ENCODE data around the gene DAPP1.
"Not testable (repeated sequence)": the region's sequence is repeated elsewhere in the genome, so short reads cannot be mapped to it uniquely, and the experiment has no call there.

The DAPP1 gene, protein sequence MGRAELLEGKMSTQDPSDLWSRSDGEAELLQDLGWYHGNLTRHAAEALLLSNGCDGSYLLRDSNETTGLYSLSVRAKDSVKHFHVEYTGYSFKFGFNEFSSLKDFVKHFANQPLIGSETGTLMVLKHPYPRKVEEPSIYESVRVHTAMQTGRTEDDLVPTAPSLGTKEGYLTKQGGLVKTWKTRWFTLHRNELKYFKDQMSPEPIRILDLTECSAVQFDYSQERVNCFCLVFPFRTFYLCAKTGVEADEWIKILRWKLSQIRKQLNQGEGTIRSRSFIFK

DNA sequence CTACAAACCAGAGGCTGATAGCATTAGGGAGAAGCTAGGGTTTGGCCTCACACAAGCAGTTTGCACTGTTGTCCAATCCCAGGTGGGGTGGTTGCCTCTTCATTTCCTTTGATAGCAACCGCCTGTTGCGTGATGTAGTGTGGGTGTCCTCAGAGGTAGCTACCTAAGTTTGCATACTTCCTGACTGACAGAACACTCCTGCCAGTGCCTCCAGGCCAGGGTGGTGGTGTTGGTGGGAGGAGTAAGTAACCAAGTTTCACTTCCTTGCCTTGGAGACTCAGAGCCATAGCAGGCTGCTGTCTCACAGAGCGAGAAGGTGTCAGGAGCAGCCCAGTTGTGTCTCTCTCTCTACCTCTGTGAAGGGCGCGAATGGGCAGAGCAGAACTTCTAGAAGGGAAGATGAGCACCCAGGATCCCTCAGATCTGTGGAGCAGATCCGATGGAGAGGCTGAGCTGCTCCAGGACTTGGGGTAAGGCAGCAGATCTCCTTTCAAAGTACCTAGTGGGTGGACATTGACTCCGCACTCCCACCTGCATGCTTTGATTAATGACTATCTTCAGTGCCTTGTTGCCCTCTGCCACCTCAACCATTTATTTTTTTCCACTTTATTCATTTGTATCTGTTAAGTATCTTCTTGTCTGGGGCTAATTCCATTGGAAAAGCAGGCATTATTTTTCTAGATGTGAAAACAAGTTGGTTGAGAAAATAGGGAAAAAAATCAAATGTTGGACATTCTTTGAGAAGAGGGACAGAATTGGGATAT lies at the start of gene DAPP1:
Gene DAPP1 (plus strand): TSS at position 283 of the 764 bp plus-strand sequence. CDS start 87 bp downstream, at position 370.
- Histone ChIP-seq H3K27ac (peak within 1 kb of the TSS; percentile 96), H3K4me1 (ENCODE audit: control insufficient read depth in 1 of 2, insufficient read depth in 1 of 2, low read depth in 1 of 2, low read length in 1 of 2) (peaks cover 74 to 75% of the 10 kb centered on the region in 2 experiments), H3K4me3 (ENCODE audit: low read depth in 1 of 2, low read length in 1 of 2) (peak within 1 kb of the TSS; percentile 83 to 95), H3K36me3 (peaks cover 5% of the 10 kb centered on the region), H3K9me3 (no peaks in the 10 kb centered on the region), H3K27me3 (no peaks in the 10 kb centered on the region)
- TF ChIP-seq, protein P1, sequence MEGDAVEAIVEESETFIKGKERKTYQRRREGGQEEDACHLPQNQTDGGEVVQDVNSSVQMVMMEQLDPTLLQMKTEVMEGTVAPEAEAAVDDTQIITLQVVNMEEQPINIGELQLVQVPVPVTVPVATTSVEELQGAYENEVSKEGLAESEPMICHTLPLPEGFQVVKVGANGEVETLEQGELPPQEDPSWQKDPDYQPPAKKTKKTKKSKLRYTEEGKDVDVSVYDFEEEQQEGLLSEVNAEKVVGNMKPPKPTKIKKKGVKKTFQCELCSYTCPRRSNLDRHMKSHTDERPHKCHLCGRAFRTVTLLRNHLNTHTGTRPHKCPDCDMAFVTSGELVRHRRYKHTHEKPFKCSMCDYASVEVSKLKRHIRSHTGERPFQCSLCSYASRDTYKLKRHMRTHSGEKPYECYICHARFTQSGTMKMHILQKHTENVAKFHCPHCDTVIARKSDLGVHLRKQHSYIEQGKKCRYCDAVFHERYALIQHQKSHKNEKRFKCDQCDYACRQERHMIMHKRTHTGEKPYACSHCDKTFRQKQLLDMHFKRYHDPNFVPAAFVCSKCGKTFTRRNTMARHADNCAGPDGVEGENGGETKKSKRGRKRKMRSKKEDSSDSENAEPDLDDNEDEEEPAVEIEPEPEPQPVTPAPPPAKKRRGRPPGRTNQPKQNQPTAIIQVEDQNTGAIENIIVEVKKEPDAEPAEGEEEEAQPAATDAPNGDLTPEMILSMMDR (IDR thresholded peaks at IDR 0.05): no peak

DNA sequence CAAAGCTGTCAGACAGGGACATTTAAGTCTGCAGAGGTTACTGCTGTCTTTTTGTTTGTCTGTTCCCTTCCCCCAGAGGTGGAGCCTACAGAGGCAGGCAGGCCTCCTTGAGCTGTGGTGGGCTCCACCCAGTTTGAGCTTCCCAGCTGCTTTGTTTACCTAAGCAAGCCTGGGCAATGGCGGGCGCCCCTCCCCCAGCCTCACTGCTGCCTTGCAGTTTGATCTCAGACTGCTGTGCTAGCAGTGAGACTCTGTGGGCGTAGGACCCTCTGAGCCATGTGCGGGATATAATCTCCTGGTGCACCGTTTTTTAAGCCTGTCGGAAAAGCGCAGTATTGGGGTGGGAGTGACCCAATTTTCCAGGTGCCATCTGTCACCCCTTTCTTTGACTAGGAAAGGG lies 45.8 kb upstream of the DAPP1 start:
- not testable (repeated sequence) for H3K4me3 ChIP-seq (ENCODE audit: low read depth in 1 of 2, low read length in 1 of 2); H3K27ac ChIP-seq; H3K36me3 ChIP-seq; H3K9me3 ChIP-seq; H3K4me1 ChIP-seq (ENCODE audit: control insufficient read depth in 1 of 2, insufficient read depth in 1 of 2, low read depth in 1 of 2, low read length in 1 of 2); H3K27me3 ChIP-seq

DNA sequence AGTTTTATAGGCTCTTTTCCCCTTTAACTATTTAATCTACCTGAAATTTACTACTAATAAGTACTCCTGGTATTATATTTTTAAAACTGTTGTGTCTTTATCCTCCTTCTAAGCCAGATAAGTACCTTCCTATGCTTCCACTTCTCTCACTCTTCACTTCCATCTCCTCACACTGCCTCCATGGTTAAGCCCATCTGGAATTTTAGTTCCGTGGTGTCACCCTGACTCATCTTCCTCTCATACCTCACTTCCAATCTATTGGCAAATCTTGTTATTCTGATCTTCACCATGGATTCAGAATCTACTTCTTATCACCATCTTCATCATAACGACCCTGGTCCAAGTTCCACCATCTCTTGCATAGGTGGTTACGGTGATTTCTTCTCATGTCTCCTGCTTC lies 32.7 kb upstream of the DAPP1 start:
- TF ChIP-seq, protein P1 (IDR thresholded peaks at IDR 0.05): no peak

DNA sequence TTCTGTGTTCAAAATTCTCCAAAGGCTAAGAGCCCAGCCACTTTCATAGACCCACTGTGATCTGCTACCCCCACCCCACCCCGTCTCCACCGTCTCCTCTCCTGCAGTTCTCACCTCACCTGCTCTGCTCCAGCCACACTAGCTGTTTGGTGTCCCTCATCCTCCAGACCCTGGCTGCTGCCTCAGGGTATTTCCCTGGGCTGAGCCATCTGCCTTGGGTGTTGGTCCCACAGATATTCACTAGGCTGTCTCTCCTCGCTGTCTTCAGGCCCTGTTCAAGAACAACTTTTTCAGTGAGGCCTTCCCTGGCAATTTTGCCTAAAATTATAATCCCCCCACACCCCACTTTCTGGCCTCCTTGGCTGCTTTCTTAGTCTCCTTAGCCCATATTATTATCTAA lies 31.8 kb upstream of the DAPP1 start:
- Histone ChIP-seq H3K9me3 (no peaks in the 10 kb centered on the region), H3K36me3 (no peaks in the 10 kb centered on the region), H3K4me3 (ENCODE audit: low read depth in 1 of 2, low read length in 1 of 2) (no peak overlapping the region), H3K4me1 (ENCODE audit: control insufficient read depth in 1 of 2, insufficient read depth in 1 of 2, low read depth in 1 of 2, low read length in 1 of 2) (no peaks in the 10 kb centered on the region), H3K27me3 (no peaks in the 10 kb centered on the region), H3K27ac (no peak overlapping the region)
- TF ChIP-seq, protein P1 (IDR thresholded peaks at IDR 0.05): no peak

More for the DNA sequence above, 32.7 kb upstream of the DAPP1 start:
- no peak overlapping the region for H3K4me3 ChIP-seq (ENCODE audit: low read depth in 1 of 2, low read length in 1 of 2)
- no peaks in the 10 kb centered on the region for H3K4me1 ChIP-seq (ENCODE audit: control insufficient read depth in 1 of 2, insufficient read depth in 1 of 2, low read depth in 1 of 2, low read length in 1 of 2)
- H3K9me3 ChIP-seq: no peaks in the 10 kb centered on the region
- H3K27me3 ChIP-seq: no peaks in the 10 kb centered on the region
- H3K36me3 ChIP-seq: no peaks in the 10 kb centered on the region
- H3K27ac ChIP-seq: no peak overlapping the region

DNA sequence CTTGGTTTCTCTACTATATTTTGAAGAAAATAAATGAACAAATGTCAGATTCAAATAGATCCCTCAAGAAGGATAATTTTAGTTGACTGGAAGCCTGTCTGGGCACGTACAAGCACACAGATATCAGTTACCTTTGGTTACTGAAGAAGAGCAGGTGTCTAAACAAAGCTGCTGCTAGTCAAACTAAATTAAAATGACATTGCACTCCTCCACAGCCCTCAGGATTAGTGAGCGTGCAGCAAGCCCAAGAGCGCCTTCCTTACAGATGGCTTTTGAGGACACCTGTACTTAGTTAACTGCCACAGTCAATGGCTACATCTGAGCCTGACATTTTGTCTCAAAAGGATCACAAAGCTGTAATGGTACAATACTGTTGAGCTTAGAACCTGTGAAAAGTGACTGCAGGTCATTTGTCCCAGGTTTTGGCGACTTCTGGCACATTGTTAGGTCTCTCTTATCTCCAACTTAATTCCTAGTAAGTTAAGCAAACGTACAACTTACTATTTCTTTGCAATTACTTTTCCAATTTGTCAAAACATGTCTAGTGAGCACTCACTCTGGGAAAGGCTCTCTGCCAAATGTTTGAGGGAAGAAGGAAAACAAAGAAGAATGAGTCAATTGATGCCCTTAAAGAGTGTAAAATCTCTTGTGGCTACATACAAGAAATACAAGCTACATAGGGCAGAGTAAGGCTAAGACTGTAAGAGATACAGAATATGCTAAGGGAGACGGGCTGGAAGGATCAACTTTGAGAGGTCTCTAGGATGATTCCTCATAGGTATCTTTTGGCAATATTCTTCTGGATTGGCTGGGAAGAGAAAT lies 25.6 kb upstream of the DAPP1 start:
- no peaks in the 10 kb centered on the region for H3K36me3 ChIP-seq
- H3K27me3 ChIP-seq: peaks cover 4% of the 10 kb centered on the region
- no peaks in the 10 kb centered on the region for H3K9me3 ChIP-seq
- H3K27ac ChIP-seq: no peak overlapping the region
- no peak overlapping the region for H3K4me3 ChIP-seq (ENCODE audit: low read depth in 1 of 2, low read length in 1 of 2)
- H3K4me1 ChIP-seq (ENCODE audit: control insufficient read depth in 1 of 2, insufficient read depth in 1 of 2, low read depth in 1 of 2, low read length in 1 of 2): no peaks in the 10 kb centered on the region
- TF ChIP-seq, protein P1 (IDR thresholded peaks at IDR 0.05): no peak
